HUES6 (cell line): ENCODE data around the gene FXYD2.

Experiments used
- H3K27ac ChIP-seq: 2 replicates; pipeline ENCODE4 v1.7.0; 2013; ENCODE audit warnings: low read depth, mild to moderate bottlenecking, low read length, inconsistent platforms
- H3K27me3 ChIP-seq: 2 replicates; pipeline ENCODE4 v1.6.1; 2013; ENCODE audit warnings: low read length; ENCODE audit not compliant: control insufficient read depth, insufficient read depth
- H3K36me3 ChIP-seq: 2 replicates; pipeline ENCODE4 v1.6.1; 2013; ENCODE audit warnings: low read length; ENCODE audit not compliant: control insufficient read depth, insufficient read depth
- H3K4me1 ChIP-seq: 2 replicates; pipeline ENCODE4 v1.6.1; 2013; ENCODE audit warnings: low read length; ENCODE audit not compliant: control insufficient read depth, insufficient read depth
- H3K4me3 ChIP-seq: 2 replicates; pipeline ENCODE4 v1.5.1; 2013; ENCODE audit warnings: low read depth, low read length
- H3K9ac ChIP-seq: one replicate; pipeline ENCODE4 v1.6.1; 2013; ENCODE audit warnings: mild to moderate bottlenecking, low read length
- H3K9me3 ChIP-seq: 2 replicates; pipeline ENCODE4 v1.6.1; 2013; ENCODE audit warnings: low read depth, low read length; ENCODE audit not compliant: control insufficient read depth, insufficient read depth

Gene FXYD2

DNA sequence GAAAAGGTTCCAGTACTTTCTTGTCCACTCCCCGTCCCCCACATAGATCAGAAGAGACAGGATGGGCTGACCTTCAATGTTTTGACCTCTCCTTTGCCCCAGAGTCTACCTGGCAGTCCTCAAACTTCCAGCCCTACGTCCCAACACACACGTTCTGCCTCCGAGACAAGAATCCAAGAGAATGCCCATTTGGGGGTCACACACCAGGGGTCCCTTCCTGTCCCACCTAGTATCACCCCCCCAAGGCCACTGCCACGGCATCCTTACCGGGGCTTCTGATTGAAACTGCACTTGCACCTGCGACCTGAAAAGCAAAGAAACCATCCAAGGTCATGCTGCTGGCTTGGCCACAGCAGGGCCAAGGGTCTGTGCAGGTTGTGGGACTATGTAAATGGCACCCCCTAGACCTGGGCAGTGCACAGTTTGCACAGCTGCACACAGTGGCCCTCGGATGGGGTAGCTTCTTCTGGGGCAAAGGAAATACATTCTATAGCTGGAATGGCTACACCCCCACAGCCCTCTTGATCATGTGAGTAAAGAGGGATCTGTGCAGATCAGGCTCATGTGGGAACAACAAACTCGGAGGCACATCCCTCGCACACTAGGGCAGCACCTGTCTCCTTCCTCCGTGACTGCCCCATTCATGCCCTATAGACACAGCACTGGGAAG lies 16.5 kb upstream of the FXYD2 start:
- H3K9me3 ChIP-seq, result no peaks in the 10 kb centered on the region
- H3K27me3 ChIP-seq, result no peaks in the 10 kb centered on the region; the same call in 1 of the 2 replicates
- H3K27ac ChIP-seq, result no peak overlapping the region
- peaks cover 9% of the 10 kb centered on the region; the same call in 1 of the 2 replicates for H3K4me1 ChIP-seq
- no peak overlapping the region for H3K4me3 ChIP-seq
- H3K36me3 ChIP-seq, result no peaks in the 10 kb centered on the region
- H3K9ac ChIP-seq, result no peak overlapping the region

DNA sequence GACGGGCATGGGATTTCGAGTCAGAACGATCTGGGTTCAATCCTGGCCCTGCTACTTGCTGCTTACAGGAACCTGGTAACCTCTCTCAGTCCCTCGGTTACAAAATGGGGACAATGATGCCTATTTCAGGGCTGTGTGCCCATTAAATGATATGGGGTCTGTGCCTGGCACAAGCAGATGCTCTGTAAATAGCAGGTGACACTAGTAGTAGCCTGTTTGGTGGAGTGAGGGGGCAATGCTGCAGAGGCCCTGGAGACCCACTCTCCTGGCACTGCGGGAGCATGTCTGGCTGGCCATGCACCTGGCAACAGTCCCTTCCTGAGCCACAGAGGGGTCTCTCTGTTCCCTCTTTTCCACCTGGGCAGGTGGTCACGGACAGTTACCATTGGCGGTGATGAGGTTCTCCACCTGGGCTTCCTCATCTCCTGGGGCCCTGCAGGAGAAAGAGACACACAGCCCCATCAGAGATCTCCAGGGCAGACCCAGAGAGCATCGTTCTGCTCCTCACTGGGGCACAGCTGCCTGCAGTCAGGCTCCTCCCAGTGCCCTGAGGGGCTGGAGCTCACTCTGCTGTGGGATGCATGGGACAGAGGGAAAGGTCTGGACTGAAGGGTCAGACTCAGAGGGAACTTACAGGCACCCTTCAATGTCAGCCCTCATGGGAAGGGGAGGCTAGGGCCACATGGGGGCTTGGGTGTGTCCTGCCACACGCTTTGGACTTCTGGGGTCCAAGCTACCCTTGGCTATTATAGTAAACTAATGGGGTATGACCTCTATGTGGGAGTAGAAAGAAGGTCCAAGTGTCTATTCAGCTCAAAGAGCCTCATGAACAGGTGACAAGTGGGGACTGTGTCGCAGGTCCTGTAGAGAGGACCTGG lies 15.6 kb upstream of the FXYD2 start:
- Histone ChIP-seq H3K9me3 (no peaks in the 10 kb centered on the region), H3K4me1 (peaks cover 9% of the 10 kb centered on the region; the same call in 1 of the 2 replicates), H3K27me3 (no peaks in the 10 kb centered on the region; the same call in 1 of the 2 replicates), H3K27ac (no peak overlapping the region), H3K4me3 (no peak overlapping the region), H3K9ac (no peak overlapping the region), H3K36me3 (no peaks in the 10 kb centered on the region)

DNA sequence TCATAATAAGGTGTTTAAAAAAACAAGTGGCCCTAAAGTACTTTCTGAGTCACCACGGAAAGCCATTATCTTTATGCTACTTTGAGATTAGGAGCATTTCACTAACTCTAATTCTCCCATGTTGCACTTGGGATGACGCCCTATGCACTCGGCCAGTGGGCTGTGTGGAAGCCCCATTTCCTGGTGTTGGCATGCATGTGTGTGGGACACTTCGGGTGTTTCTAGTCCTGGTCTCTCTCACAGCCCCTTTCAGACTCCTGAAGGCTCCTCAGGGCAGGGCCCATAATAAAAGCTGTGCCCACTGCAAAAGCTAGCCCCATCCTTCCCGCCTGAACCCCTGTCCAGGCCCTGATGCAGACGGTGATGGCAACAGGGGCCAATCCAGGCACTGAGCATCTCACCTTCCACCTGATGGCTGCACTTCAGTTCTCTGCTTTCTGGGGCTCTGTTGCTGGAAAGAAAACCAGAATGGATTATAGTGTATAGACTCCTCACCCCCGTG lies 14.9 kb upstream of the FXYD2 start:
- Histone ChIP-seq H3K4me1 (peaks cover 9% of the 10 kb centered on the region; the same call in 1 of the 2 replicates), H3K27ac (no peak overlapping the region), H3K4me3 (no peak overlapping the region)

DNA sequence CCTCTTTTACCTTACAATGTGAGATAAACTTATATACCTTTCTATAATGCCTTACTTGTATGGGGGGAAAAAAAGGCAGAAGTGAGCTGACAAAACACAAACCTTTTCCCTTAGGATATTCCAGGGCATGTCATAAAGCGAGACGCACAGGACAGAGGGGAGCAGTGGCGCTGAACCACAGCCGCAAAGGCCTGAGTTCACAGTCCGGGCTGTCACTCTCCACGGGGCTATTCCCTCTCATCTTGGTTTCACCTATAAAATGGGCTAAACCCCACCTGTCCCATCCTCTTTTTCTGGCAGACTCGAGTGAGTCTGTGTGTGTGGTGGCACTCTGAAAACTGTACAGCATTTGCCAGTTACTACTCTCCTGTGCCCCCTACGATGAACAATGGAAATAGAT lies 14.4 kb upstream of the FXYD2 start:
- H3K9me3 ChIP-seq, result no peaks in the 10 kb centered on the region
- H3K36me3 ChIP-seq, result no peaks in the 10 kb centered on the region
- H3K9ac ChIP-seq, result no peak overlapping the region
- no peak overlapping the region for H3K4me3 ChIP-seq
- no peaks in the 10 kb centered on the region; the same call in 1 of the 2 replicates for H3K27me3 ChIP-seq
- peaks cover 9% of the 10 kb centered on the region; the same call in 1 of the 2 replicates for H3K4me1 ChIP-seq
- no peak overlapping the region for H3K27ac ChIP-seq

More for the DNA sequence above, 14.9 kb upstream of the FXYD2 start:
- H3K36me3 ChIP-seq, result no peaks in the 10 kb centered on the region
- no peak overlapping the region for H3K9ac ChIP-seq
- H3K9me3 ChIP-seq, result no peaks in the 10 kb centered on the region
- no peaks in the 10 kb centered on the region; the same call in 1 of the 2 replicates for H3K27me3 ChIP-seq

DNA sequence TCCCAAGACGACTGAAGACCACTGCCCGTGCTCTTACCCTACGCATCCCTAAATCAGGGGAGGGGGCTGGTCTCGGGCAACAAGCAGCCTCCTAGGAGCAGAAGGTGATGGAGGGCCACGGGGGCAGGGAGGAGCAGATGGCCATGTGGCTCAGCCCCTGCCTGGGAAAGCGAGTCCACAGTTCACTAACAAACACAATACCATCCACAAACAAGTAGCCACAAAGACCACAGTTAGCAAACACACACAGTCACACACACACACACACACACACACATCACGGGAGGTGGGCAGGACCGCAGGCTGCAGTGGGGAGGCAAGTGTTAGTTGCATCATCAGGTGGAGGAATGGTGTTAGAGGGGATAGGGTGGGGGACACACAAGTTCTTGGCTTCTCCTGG lies 13.2 kb upstream of the FXYD2 start:
- no peaks in the 10 kb centered on the region for H3K36me3 ChIP-seq

DNA sequence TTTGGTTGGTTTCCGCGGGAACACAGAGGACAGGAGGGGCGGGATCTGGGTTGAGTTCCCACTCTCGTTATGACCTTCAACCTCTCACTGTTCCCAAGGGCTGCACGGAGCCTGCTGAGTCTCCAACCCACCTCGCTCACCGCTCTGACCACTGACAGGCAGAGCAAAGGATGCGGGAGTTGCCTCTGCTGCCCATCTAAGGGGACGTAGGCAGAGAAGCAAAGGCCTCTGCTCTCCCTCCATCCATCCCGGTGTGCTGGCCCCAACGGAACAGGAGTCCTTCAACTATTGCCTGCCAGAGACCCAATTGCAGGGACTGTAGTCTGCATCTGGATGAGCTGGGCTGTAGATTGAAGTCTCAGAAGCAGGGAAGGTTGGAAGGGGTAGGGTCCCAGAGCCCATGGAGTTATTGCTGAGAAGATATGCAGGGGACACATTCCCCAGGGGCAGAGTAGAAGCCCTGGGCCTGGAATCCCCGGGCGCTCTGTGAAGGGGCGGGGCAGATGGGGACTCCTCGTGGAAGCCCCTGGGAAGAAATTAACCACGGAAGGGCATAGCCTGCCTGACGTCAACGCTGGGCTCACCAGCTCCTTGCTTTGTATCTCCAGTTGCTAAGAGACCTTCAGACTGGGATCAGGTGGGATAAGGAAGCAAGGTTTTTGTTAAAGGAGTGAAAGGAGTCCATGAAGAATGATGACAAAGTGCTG lies 12.7 kb upstream of the FXYD2 start:
- no peaks in the 10 kb centered on the region; the same call in 1 of the 2 replicates for H3K27me3 ChIP-seq
- peaks cover 16% of the 10 kb centered on the region for H3K4me1 ChIP-seq
- H3K4me3 ChIP-seq, result no peak overlapping the region
- H3K36me3 ChIP-seq, result no peaks in the 10 kb centered on the region
- H3K27ac ChIP-seq, result no peak overlapping the region
- H3K9ac ChIP-seq, result no peak overlapping the region
- H3K9me3 ChIP-seq, result no peaks in the 10 kb centered on the region

More for the DNA sequence above, 13.2 kb upstream of the FXYD2 start:
- Histone ChIP-seq H3K9me3 (no peaks in the 10 kb centered on the region), H3K9ac (peak overlapping the region; percentile 5), H3K4me3 (no peak overlapping the region), H3K27ac (no peak overlapping the region), H3K4me1 (peaks cover 16% of the 10 kb centered on the region), H3K27me3 (no peaks in the 10 kb centered on the region; the same call in 1 of the 2 replicates)

DNA sequence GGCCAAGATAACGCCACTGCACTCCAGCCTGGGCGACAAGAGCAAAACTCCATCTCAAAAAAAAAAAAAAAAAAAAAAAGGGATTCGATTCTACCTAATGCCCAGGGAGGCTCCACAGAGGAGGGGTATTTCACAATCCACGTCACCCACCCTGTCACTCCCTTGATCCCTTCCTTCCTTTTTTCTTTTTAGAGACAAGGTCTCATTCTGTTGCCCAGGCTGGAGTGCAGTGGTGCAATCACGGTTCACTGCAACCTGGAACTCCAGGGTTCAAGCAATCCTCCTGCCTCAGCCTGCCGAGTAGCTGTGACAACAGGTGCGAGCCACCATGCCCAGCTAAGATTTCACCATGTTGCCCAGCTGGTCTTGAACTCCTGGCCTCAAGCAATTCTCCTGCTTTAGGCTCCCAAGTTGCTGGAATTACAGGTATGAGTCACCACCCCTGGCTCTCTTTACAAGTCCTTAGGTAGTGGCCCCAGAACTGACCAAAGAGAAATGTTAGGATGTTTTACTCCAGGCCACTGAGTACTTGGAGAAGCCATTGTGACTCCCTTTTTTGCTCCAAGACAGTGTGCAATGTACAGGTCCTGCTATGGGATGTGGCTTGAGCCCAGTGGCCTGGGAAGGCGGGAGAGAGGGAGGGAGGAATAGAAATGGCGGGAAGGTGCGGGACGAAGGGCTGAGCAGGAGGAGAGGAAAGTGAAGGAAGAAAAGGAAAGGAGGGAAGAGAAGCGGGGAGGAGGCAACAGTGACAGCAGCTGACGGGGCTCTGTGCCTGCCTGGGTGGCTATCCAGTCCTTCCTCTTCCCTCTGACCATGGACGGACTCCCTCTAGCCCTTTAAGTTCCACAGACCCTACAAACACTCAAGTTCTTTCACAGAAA lies 11.8 kb upstream of the FXYD2 start:
- no peaks in the 10 kb centered on the region; the same call in 1 of the 2 replicates for H3K27me3 ChIP-seq
- H3K36me3 ChIP-seq, result no peaks in the 10 kb centered on the region
- H3K27ac ChIP-seq, result no peak overlapping the region
- H3K9me3 ChIP-seq, result no peaks in the 10 kb centered on the region
- no peak overlapping the region for H3K4me3 ChIP-seq
- H3K4me1 ChIP-seq, result peaks cover 20% of the 10 kb centered on the region
- H3K9ac ChIP-seq, result no peak overlapping the region

DNA sequence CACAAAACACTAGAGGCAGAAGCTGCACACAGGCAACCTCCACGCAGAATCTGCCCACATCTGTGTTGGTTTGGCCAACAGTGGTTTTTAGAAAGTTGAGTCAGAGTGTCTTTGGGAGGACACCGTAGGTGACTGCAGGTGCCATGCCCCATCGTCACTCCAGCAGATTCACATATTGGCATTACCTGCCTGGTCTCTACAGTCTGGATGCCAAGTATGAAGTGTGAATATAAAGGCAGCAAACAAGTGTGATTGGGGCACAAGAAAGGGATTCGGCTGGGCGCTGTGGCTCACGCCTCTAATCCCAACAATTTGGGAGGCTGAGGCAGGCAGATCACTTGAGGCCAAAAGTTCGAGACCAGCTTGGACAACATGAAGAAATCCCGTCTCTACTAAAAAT lies 11.0 kb upstream of the FXYD2 start:
- H3K27me3 ChIP-seq, result no peaks in the 10 kb centered on the region; the same call in 1 of the 2 replicates
- H3K9me3 ChIP-seq, result no peaks in the 10 kb centered on the region
- no peak overlapping the region for H3K9ac ChIP-seq
- no peaks in the 10 kb centered on the region for H3K36me3 ChIP-seq
- H3K4me1 ChIP-seq, result peaks cover 28% of the 10 kb centered on the region
- H3K27ac ChIP-seq, result no peak overlapping the region
- H3K4me3 ChIP-seq, result no peak overlapping the region

DNA sequence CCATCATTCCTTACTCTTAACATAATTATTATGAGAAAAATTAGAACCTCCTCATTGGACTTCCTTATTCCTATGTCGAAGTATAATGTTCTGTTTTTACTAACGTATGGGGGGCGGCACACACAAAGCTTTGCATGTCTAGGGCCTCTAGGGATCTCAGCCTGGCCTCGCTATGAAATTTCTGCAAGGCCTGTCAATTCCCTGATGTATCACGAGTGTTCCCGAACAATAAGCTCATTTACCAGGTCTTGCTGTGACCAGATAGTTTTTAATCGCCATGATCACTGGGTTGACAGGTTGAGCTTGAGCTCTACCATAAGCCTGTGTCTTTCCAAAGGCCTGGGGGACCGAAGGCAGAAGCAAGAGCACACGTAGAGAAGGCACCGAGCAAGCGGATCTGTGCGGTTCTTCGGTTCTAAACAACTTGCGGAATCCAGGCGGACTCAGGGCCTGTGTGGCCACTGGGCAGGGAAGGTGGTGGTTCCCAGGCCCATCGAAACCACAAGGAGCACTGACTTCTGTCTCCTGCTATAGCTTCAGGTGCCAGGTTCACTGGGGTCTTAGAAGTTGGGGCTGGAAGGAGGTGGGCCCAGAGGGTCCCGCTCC lies 10.4 kb upstream of the FXYD2 start:
- Histone ChIP-seq H3K9me3 (no peaks in the 10 kb centered on the region), H3K4me1 (peaks cover 33% of the 10 kb centered on the region)

More for the DNA sequence above, 10.4 kb upstream of the FXYD2 start:
- H3K27ac ChIP-seq, result no peak overlapping the region
- H3K9ac ChIP-seq, result no peak overlapping the region
- no peak overlapping the region for H3K4me3 ChIP-seq
- no peaks in the 10 kb centered on the region for H3K36me3 ChIP-seq
- H3K27me3 ChIP-seq, result no peaks in the 10 kb centered on the region; the same call in 1 of the 2 replicates
